HG03159 (cell line): ENCODE results near the gene CYTH1.
"Not testable (repeated sequence)": the region's sequence is repeated elsewhere in the genome, so short reads cannot be mapped to it uniquely, and the experiment has no call there.

Experiments
- ATAC-seq: cut with Tn5 transposase; IDR thresholded peaks from one replicate; pipeline ENCODE4 v1.9.1; 2021; ENCODE audit warnings: mild to moderate bottlenecking, moderate library complexity; ENCODE audit not compliant: unreplicated experiment

The CYTH1 gene

GRCh38 chr17:78763561-78763960, 18.5 kb downstream of the CYTH1 start:
- no peak for ATAC-seq

GRCh38 chr17:78761789-78762406, 20.2 kb downstream of the CYTH1 start:
- no peak for ATAC-seq

DNA sequence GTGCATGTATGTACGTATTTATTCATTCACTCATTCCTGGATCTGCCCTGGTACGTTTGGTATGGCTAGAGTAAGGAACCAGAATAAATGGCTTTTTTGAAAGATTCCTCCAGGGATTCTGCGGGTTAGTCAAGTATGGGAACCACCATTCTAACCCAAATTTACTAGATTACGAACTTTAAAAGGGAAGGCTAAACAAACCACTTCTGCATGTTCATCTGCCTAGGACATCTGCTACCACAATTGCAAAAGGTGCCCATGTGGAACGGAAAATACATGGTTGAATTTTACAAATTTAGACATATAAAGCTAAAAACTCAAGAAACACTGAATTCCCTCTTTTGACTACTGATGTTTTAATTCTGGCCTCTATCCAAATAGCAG, 22.1 kb downstream of the CYTH1 start:
- no peak for ATAC-seq

DNA sequence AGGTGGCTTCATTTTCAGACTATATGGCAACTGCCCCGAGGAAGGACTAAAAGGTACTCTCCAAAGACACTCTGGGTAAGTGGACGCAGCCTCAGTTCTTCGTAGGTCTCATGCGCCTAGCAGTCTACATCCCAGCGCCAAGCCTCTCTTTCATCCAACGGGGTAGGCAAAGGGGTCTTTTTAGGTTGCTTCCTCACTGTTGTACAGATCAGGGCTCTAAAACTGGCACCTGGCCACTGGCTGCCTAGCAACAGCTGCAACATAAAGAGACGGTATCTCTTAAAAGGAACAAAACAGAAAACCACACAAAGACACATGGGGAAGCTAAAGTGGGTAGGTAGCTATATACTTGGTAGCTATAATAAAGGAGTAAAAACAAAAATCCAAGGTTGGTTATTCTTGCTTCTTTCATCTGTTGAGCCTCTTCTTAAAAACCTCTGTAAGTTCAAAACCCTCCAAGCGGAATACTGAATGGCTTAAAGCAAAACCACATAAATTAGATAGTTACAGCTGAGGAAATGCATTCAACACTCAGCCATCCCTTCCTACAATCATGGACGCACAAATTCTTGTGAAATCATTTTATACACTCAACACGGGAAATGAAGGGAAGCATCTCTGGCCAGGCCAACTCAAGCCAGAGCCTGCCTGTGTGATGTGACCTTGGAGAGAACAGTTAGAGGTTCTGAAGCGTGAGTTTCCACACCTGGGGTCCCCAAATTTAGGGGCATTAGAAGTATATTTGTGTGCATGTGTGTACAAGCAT, 22.7 kb downstream of the CYTH1 start:
- no peak for ATAC-seq

- no peak for ATAC-seq
Measured at GRCh38 chr17:78753316-78754250, 28.5 kb downstream of the CYTH1 start.

DNA sequence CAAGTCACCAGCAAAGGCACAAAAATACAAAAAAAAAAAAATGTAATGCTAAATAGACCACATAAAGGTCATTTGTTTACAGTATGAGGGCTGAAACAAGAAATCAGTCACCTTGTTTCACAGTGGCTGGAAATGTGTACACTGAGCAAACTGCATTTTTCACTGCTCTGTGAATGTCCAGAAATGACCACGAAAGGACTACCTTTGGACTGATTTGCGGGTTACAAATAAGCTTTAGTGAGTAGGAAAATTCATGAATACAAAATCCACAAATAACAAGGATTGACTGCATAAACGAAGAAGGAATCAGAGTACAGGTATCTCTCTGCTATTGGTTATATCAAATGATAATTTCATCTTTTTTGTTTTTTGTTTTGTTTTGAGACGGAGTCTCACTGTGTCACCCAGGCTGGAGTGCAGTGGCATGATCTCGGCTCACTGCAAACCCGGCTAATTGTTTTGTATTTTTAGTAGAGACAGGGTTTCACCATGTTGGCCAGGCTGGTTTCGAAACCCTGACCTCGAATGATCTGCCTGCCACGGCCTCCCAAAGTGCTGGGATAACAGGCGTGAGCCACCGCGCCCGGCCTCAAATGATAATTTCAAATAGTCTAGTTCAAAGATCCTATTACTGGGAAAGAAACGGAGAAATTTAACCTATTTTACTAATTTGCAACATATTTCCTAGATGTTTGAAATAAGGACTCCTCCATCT, 30.5 kb downstream of the CYTH1 start:
- no peak for ATAC-seq

DNA sequence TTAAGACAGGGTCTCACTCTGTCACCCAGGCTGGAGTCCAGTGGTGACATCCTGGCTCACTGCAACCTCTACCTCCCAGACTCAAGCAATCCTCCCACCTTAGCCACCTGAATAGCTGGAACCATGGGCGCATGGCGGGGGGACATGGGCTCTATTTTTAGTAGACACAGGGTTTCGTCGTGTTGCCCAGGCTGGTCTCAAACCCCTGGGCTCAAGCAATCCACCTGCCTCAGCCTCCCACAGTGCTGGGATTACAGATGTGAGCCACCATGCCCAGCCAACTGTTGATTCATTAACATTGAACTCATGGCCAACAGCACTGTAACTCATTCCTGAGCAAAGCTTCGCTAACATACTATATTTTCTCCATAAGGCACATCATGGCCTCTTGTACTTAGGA, 31.1 kb downstream of the CYTH1 start:
- ATAC-seq = not testable (repeated sequence)

- ATAC-seq = no peak
Measured at GRCh38 chr17:78748730-78749317, 33.2 kb downstream of the CYTH1 start.

DNA sequence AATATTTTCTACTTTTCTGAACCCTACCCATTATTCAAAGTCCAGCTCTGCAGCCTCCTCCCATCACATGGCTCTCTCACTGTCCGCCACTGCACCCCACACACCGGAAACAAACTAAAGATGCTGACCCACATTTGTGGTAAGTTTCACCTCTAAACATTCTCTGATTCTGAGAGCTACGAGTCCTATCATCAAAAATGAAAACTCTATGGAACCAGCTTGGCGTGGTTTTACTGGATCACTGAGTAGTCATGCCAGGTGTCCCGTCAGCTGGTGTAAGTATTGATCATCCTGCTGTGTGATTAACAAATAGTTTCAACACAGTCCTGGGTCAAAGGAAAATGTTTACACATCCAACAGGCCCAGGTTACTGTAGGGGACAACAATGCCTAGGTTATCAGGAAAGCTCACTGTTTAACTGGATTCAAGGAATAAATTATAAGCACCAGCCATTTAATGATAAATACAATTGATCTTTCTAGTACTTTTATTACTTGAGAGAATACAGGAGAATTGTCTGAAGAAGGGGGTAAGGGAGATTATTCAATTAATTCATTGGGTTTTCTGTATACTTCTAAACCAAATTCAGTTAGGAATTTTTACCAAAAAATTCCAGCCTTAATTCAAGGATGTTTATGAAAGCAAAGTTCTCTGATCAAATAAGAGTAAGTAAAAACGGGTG, 33.9 kb downstream of the CYTH1 start:
- ATAC-seq = peak; percentile 61

- no peak for ATAC-seq
Measured at GRCh38 chr17:78747488-78747887, 34.6 kb downstream of the CYTH1 start.

DNA sequence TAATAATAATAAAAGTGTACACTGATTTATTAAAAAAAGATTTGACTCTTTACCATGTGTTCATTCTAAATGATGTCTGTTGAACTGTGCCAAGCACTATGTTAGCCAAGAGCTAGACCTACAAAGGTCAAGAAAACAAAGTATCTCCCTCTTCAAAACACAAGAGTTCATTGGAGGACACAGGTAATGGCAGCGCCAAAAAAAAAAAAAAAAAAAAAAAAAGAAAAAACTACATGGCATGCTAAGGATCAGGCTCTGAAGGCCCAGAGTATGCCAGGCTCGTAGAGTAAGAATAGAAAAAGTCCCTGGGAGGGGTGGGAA, 35.2 kb downstream of the CYTH1 start:
- no peak for ATAC-seq

- no peak for ATAC-seq
Measured at GRCh38 chr17:78746263-78746948, 35.7 kb downstream of the CYTH1 start.

GRCh38 chr17:78745407-78746088, 36.5 kb downstream of the CYTH1 start:
- ATAC-seq = no peak

GRCh38 chr17:78742901-78743300, 39.2 kb downstream of the CYTH1 start:
- ATAC-seq = no peak

DNA sequence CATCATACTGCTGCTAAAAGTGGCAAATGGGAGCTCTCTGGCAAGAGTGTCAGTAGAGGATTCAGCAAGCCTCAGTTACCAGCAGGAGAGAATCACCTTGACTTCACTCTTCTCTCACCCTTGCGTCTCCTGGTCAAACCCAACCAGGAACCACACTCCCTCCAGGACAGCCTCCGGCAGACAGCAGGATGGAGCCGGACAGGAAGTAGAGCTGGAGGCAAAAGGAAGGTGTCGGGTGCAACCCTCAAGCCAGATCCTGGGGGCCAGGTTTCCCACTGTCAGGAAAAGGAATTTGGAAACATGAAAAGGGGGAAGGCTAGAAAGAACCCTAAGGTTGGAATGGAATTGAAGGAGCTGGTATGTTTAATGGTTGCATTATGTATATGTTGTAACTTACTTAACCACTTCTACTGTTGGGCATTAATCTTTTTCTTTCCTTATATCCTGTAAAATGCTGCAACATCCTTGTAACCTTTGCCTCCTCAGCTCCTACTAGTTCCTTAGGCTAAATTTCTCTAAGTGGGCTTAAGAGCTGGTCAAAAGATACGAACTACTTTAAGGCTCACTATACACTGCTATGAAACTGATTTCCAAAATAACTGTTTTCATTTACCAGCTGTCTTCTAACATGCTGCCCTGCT, 40.3 kb downstream of the CYTH1 start:
- no peak for ATAC-seq

DNA sequence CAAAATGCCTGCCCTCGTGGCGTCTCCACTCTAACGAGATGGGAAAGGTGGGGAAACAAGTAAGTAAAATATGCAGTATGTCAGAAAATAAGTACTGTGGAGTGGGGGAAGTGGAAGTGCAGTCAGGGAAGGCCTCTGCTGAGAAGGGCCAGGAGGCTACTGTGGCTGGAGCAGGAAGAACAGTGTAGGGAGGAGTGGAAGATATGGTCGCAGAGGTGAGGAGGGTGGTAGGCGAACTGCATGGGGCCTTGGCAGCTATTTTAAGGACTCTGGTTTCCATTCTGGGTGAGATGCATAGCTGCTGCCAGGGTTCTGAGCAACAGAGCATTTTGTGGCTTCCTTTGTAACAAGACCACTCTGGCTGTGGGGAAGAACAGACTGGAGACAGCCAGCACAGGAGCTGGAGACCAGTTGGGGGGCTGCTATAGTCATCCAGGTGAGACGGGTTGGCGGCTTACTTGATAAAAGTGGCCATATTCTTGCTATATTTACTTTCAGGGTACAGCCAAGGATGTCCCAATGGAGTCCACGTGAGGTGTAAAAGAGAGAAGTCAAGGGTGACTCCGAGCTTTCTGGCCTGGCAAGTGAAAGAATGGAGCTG, 42.6 kb downstream of the CYTH1 start:
- no peak for ATAC-seq

- no peak for ATAC-seq
Measured at GRCh38 chr17:78738698-78739097, 43.4 kb downstream of the CYTH1 start.

DNA sequence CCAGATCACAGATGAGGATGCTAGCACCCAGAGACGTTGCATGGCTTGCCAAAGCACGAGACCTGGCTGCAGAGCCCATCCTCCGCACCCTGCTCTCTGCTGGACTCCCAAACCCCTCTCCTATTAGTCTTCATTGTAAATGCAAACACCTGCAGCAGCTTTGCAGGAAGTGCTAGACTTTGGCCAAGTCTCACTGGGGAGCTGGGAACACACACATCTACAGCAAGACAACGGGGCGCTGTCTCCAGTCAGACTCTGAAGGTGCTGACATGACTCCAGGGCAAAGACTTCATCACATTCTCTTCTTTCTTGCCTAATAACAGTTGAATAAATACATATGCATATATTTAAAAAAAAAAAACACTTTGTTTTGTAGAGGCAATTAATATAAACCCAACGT, 43.8 kb downstream of the CYTH1 start:
- ATAC-seq = no peak
